A549 (cell line): ENCODE results near the gene TSHZ3. TPM values are rescaled to one million over a fixed set of nuclear protein-coding genes. Genes with fewer than 3 reads are reported as not detected.

Source experiments
- ATAC-seq, 2 experiments: fragments of 200-7000 bp in 1 of 2; fragments of >200 bp in 1 of 2; cut with Nextera tagmentation in 1 of 2; cut with Tn5 transposase in 1 of 2; 3 replicates each; pipeline versions ENCODE4 v1.8.0 to v1.9.1; 2018 to 2020; ENCODE audit warnings: mild to moderate bottlenecking in 1 of 2, moderate library complexity in 1 of 2
- CTCF ChIA-PET: fragments of 300-600 bp; sonication (Branson Sonifier 250); formaldehyde crosslinking; extraction: SDS; loops from one replicate; lab custom pipeline; 2021; ENCODE audit warnings: antibody characterized with exemption, inconsistent platforms; lab: Yijun Ruan, JAX
- POLR2A ChIA-PET: fragments of 350-600 bp; formaldehyde crosslinking; extraction: SDS; loops from one replicate; lab custom pipeline; 2021; ENCODE audit warnings: antibody characterized with exemption, inconsistent platforms; lab: Yijun Ruan, JAX
- DNase-seq, 2 experiments: peaks; one replicate each; pipeline versions ENCODE4 v3.0.0 to v3.0.0-alpha.2; 2011 to 2016; ENCODE audit warnings: low read depth in 1 of 2, low spot score in 1 of 2
- FAIRE-seq: peaks from 2 replicates; lab custom pipeline; 2011; peaks lifted over from hg19 to GRCh38; lab: Jason Lieb, UNC
- H3K27ac ChIP-seq, 2 experiments: fragments of >200 bp; sonication (Bioruptor Twin); formaldehyde crosslinking; 3 replicates each; pipeline ENCODE4 v1.5.1; 2016 to 2017
- H3K4me1 ChIP-seq: fragments of >200 bp; sonication (Bioruptor Twin); formaldehyde crosslinking; 3 replicates; pipeline ENCODE4 v1.6.1; 2016
- H3K4me2 ChIP-seq: fragments of >200 bp; sonication (Bioruptor Twin); formaldehyde crosslinking; 3 replicates; pipeline ENCODE4 v1.6.1; 2016
- H3K4me3 ChIP-seq: fragments of >200 bp; sonication (Bioruptor Twin); formaldehyde crosslinking; 3 replicates; pipeline ENCODE4 v1.5.1; 2016
- H3K9me3 ChIP-seq: fragments of >200 bp; sonication (Bioruptor Twin); formaldehyde crosslinking; 3 replicates; pipeline ENCODE4 v1.6.1; 2016
- ATOH8 ChIP-seq: fragments of 250-450 bp; sonication (Bioruptor Pico); IDR thresholded peaks from 2 replicates; pipeline ENCODE4 v1.5.0; 2020; ENCODE audit warnings: low read depth, mild to moderate bottlenecking, moderate library complexity
- CBX2 ChIP-seq: fragments of 200-600 bp; sonication (generic); IDR thresholded peaks from 2 replicates; pipeline ENCODE4 v1.6.1; 2016; ENCODE audit warnings: low read depth, mild to moderate bottlenecking, borderline replicate concordance
- ESRRA ChIP-seq: fragments of 150-350 bp; IDR thresholded peaks from 2 replicates; pipeline ENCODE4 v1.6.1; 2014; ENCODE audit warnings: mild to moderate bottlenecking, low read length, borderline replicate concordance
- HEYL ChIP-seq: fragments of 250-450 bp; sonication (Bioruptor Pico); IDR thresholded peaks from 2 replicates; pipeline ENCODE4 v1.8.0; 2021; ENCODE audit warnings: mild to moderate bottlenecking, moderate library complexity
- HOXB13 ChIP-seq: fragments of 250-450 bp; sonication (Bioruptor Pico); IDR thresholded peaks from 2 replicates; pipeline ENCODE4 v1.5.0; 2020; ENCODE audit warnings: low read depth, mild to moderate bottlenecking, moderate library complexity
- KDM1A ChIP-seq: fragments of 200-600 bp; sonication (generic); IDR thresholded peaks from 2 replicates; pipeline ENCODE4 v1.6.1; 2016; ENCODE audit warnings: low read depth, mild to moderate bottlenecking
- MAX ChIP-seq: IDR thresholded peaks from 2 replicates; pipeline ENCODE4 v1.6.1; 2012
- RARB ChIP-seq: fragments of 250-450 bp; sonication (Bioruptor Pico); IDR thresholded peaks from 2 replicates; pipeline ENCODE4 v1.8.0; 2021; ENCODE audit warnings: mild to moderate bottlenecking, moderate library complexity
- REST ChIP-seq: fragments of 200-600 bp; sonication (generic); IDR thresholded peaks from 2 replicates; pipeline ENCODE4 v1.6.1; 2016; ENCODE audit warnings: antibody characterized with exemption, mild to moderate bottlenecking, moderate library complexity
- SREBF2 ChIP-seq: fragments of 450-650 bp; IDR thresholded peaks from 2 replicates; pipeline ENCODE4 v1.6.1; 2014; ENCODE audit warnings: mild to moderate bottlenecking, moderate library complexity
- USF2 ChIP-seq: fragments of 450-650 bp; IDR thresholded peaks from 2 replicates; pipeline ENCODE4 v1.6.1; 2014; ENCODE audit warnings: antibody characterized with exemption
- ZFP36 ChIP-seq: fragments of 450-650 bp; IDR thresholded peaks from 2 replicates; pipeline ENCODE4 v1.6.1; 2014; ENCODE audit warnings: borderline replicate concordance; ENCODE audit not compliant: partially characterized antibody
- ZNF302 ChIP-seq: fragments of 250-450 bp; sonication (Bioruptor Pico); IDR thresholded peaks from 2 replicates; pipeline ENCODE4 v1.9.0; 2021; ENCODE audit warnings: inconsistent platforms, mild to moderate bottlenecking, moderate library complexity
- ZSCAN20 ChIP-seq: fragments of 250-450 bp; sonication (Bioruptor Pico); IDR thresholded peaks from 2 replicates; pipeline ENCODE4 v1.8.0; 2022; ENCODE audit warnings: mild to moderate bottlenecking, moderate library complexity
- WGBS: methylation state at CpG from one replicate; pipeline ENCODE4 v1.1.6; 2017; ENCODE audit errors: missing lambda C conversion rate; 5-methylcytosine and 5-hydroxymethylcytosine counted together
- polyA plus RNA-seq, 4 experiments: library from polyadenylated mRNA; depleted of rRNA in 3 of 4; stranded (reverse); fragments of >200 nt; fragmentation: RNase III in 1 of 4; extraction: RNeasy Plus Mini Kit Qiagen cat#74134 plus additional on column Dnase treatment in 1 of 4; gene quantifications; 2 replicates in 3 of 4; 3 replicates in 1 of 4; pipeline ENCODE4 v1.2.3, GENCODE V29; 2011 to 2017
- TF ChIP-seq, protein P1 (sequence below): fragments of >200 bp; sonication (Bioruptor Twin); formaldehyde crosslinking; IDR thresholded peaks from 3 replicates; pipeline ENCODE4 v1.6.1; 2016
- TF ChIP-seq, protein P2 (sequence below): IDR thresholded peaks from 2 replicates; pipeline ENCODE4 v1.6.1; 2012; ENCODE audit warnings: low read depth, borderline replicate concordance
- TF ChIP-seq, protein P3 (sequence below): fragments of >200 bp; sonication (Bioruptor Twin); formaldehyde crosslinking; IDR thresholded peaks from 2 replicates; pipeline ENCODE4 v1.6.1; 2016

TSHZ3 gene
- polyA plus RNA-seq, 2 of the 4 experiments (the other 2 are of a cell fraction): 0.92 to 2.0 TPM

- no peak for DNase-seq
- Histone ChIP-seq H3K9me3 (no peaks in the 10 kb centered on the region), H3K27ac (no peak overlapping the region), H3K4me3 (no peak overlapping the region), H3K4me1 (no peaks in the 10 kb centered on the region), H3K4me2 (no peak overlapping the region)
- CTCF ChIA-PET: interaction anchor here (1.1 kb wide), 1 partner anchor 16 kb away, joined by 6 read pairs; no protein-coding TSS in a partner anchor
- POLR2A ChIA-PET: no interaction called here
- peak; percentile 46 for FAIRE-seq
- 54% methylated on average over 10 of the region's 10 CpGs for WGBS
- ATAC-seq: no peak; a peak in 1 of 6 replicates
- TF ChIP-seq MAX (no peak), KDM1A (no peak), ESRRA (no peak), HOXB13 (CRISPR knock-in tag) (no peak), HEYL (CRISPR knock-in tag) (no peak), SREBF2 (no peak), RARB (CRISPR knock-in tag) (no peak), CBX2 (no peak)
Observed at GRCh38 chr19:31314156-31314555, 35.1 kb downstream of the TSHZ3 start.

DNA sequence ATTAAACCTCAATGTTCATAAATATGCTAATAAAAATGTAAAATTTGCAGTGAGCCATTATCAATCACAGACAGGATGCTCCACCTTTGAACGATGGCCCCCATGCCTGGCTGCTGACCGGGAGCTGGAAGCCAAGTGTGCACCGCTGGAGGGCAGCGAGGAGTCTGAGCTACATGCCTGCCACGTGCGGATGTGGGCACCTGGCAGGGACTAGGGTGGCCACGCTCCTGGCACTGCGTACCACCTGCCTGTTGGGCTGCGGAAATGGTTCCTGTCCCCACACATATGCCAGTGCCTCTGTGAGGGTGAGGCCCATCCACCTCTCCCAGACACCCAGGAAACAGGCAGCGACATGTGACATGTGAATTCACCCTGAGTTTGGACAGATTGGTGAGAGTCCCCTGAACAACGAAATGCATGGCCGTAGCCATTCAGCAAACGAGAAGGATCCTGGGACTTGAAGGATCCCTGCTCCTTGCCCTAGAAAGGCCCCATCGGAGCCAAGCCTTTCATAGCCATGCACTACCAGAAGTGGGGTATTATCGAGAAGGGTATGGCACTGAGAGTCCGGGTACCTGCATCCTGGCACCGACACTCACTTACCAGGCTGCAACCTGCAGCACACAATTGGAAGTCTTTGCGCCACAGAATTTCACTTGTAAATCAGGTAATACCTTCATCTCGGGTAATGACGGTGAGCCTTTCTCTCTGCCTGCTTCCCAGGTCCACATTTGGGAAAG lies 35.8 kb downstream of the TSHZ3 start:
- ChIA-PET CTCF (no interaction called here), POLR2A (no interaction called here)
- no peak overlapping the region for H3K4me3 ChIP-seq
- no peaks in the 10 kb centered on the region for H3K9me3 ChIP-seq
- H3K4me2 ChIP-seq: no peak overlapping the region
- no peaks in the 10 kb centered on the region for H3K4me1 ChIP-seq
- DNase-seq (no peak), FAIRE-seq (no peak), ATAC-seq (no peak)
- 43% methylated on average over 20 of the region's 20 CpGs for WGBS
- H3K27ac ChIP-seq: no peak overlapping the region
- TF ChIP-seq ZSCAN20 (CRISPR knock-in tag) (no peak), REST (no peak), ZFP36 (no peak), ZNF302 (CRISPR knock-in tag) (no peak), USF2 (no peak), ATOH8 (CRISPR knock-in tag) (no peak)
- TF ChIP-seq, protein P1, sequence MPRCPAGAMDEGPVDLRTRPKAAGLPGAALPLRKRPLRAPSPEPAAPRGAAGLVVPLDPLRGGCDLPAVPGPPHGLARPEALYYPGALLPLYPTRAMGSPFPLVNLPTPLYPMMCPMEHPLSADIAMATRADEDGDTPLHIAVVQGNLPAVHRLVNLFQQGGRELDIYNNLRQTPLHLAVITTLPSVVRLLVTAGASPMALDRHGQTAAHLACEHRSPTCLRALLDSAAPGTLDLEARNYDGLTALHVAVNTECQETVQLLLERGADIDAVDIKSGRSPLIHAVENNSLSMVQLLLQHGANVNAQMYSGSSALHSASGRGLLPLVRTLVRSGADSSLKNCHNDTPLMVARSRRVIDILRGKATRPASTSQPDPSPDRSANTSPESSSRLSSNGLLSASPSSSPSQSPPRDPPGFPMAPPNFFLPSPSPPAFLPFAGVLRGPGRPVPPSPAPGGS: no peak
- TF ChIP-seq, protein P2, sequence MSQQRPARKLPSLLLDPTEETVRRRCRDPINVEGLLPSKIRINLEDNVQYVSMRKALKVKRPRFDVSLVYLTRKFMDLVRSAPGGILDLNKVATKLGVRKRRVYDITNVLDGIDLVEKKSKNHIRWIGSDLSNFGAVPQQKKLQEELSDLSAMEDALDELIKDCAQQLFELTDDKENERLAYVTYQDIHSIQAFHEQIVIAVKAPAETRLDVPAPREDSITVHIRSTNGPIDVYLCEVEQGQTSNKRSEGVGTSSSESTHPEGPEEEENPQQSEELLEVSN: no peak
- TF ChIP-seq, protein P3, sequence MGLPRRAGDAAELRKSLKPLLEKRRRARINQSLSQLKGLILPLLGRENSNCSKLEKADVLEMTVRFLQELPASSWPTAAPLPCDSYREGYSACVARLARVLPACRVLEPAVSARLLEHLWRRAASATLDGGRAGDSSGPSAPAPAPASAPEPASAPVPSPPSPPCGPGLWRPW: no peak
